Stimulated activated CD4-positive, alpha-beta T cell treated with anti-CD3 and anti-CD28 coated beads, Interleukin-1b, Interleukin-23, amount 100 ng/mL, for 1 hour (primary cell): ENCODE data around the gene SEPSECS.

Experiments
- DNase-seq, 2 donors: peaks; one replicate each; pipeline ENCODE4 v3.0.0-alpha.2; 2020; ENCODE audit warnings: low read depth in 2 of 2

The SEPSECS gene

GRCh38 chr4:25110527-25111329 lies 49.5 kb downstream of the SEPSECS start:
- DNase-seq = no peak

- DNase-seq = no peak
Observed at GRCh38 chr4:25109511-25109910, 50.7 kb downstream of the SEPSECS start.

- DNase-seq = no peak
Observed at GRCh38 chr4:25108556-25108955, 51.7 kb downstream of the SEPSECS start.

GRCh38 chr4:25107827-25108516 lies 52.3 kb downstream of the SEPSECS start:
- DNase-seq = no peak

- no peak for DNase-seq
Observed at GRCh38 chr4:25106363-25107151, 53.7 kb downstream of the SEPSECS start.

GRCh38 chr4:25104591-25104990 lies 55.7 kb downstream of the SEPSECS start:
- no peak for DNase-seq

- no peak for DNase-seq
Observed at GRCh38 chr4:25103418-25103817, 56.8 kb downstream of the SEPSECS start.

- DNase-seq = no peak
Observed at GRCh38 chr4:25101836-25102235, 58.4 kb downstream of the SEPSECS start.

- DNase-seq = no peak
Observed at GRCh38 chr4:25100710-25101109, 59.5 kb downstream of the SEPSECS start.

- DNase-seq = no peak
Observed at GRCh38 chr4:25100021-25100555, 60.2 kb downstream of the SEPSECS start.

- no peak for DNase-seq
Observed at GRCh38 chr4:25098964-25099891, 61.0 kb downstream of the SEPSECS start.

- DNase-seq = no peak
Observed at GRCh38 chr4:25096981-25097443, 63.2 kb downstream of the SEPSECS start.

- no peak for DNase-seq
Observed at GRCh38 chr4:25096251-25096980, 63.8 kb downstream of the SEPSECS start.

GRCh38 chr4:25095837-25096236 lies 64.4 kb downstream of the SEPSECS start:
- no peak for DNase-seq

- DNase-seq = no peak
Observed at GRCh38 chr4:25092139-25092538, 68.1 kb downstream of the SEPSECS start.

GRCh38 chr4:25090516-25090915 lies 69.7 kb downstream of the SEPSECS start:
- DNase-seq = no peak

- DNase-seq = no peak
Observed at GRCh38 chr4:25089051-25089763, 71.0 kb downstream of the SEPSECS start.

GRCh38 chr4:25088093-25088952 lies 71.9 kb downstream of the SEPSECS start:
- no peak for DNase-seq

GRCh38 chr4:25085671-25086070 lies 74.6 kb downstream of the SEPSECS start:
- no peak for DNase-seq
